CD14-positive monocyte (primary cell): ENCODE measurements around the gene NDUFB7. TPM values are rescaled to one million over a fixed set of nuclear protein-coding genes. Genes with fewer than 3 reads are reported as not detected.
A peak's percentile ranks its signal among the peaks of the same experiment; 100 is the strongest.

Experiments used
- DNase-seq, 3 donors: peaks; one replicate each; pipeline ENCODE4 v3.0.0-alpha.2; 2011 to 2022
- H2AFZ ChIP-seq: 2 replicates; pipeline ENCODE4 v1.6.0; 2012; ENCODE audit warnings: mild to moderate bottlenecking, low read depth, low read length, inconsistent platforms; ENCODE audit not compliant: insufficient read depth, poor library complexity, severe bottlenecking
- H3K27ac ChIP-seq, 2 donors: 1 replicate in 1 of 2; 2 replicates in 1 of 2; pipeline ENCODE4 v1.5.1; 2012 to 2013; ENCODE audit warnings: low read length in 2 of 2, control low read depth in 1 of 2, inconsistent platforms in 1 of 2, low read depth in 1 of 2, mild to moderate bottlenecking in 1 of 2
- H3K27me3 ChIP-seq, 2 donors: one replicate each; pipeline versions ENCODE4 v1.6.0 to v1.6.1; 2011 to 2013; ENCODE audit warnings: low read length in 2 of 2; ENCODE audit not compliant: control insufficient read depth in 2 of 2, insufficient read depth in 2 of 2
- H3K36me3 ChIP-seq, 2 donors: replicated peaks in 1 of 2; 1 replicate in 1 of 2; 2 replicates in 1 of 2; pipeline versions ENCODE4 v1.5.1 to v1.6.1; 2012 to 2013; ENCODE audit warnings: low read length in 2 of 2, control low read depth in 1 of 2, inconsistent platforms in 1 of 2, mild to moderate bottlenecking in 1 of 2; ENCODE audit not compliant: insufficient read depth in 2 of 2, control insufficient read depth in 1 of 2
- H3K4me1 ChIP-seq, 2 donors: 1 replicate in 1 of 2; 2 replicates in 1 of 2; pipeline versions ENCODE4 v1.5.1 to v1.6.1; 2012 to 2013; ENCODE audit warnings: low read length in 2 of 2, control low read depth in 1 of 2, inconsistent platforms in 1 of 2, mild to moderate bottlenecking in 1 of 2, moderate library complexity in 1 of 2; ENCODE audit not compliant: insufficient read depth in 2 of 2, control insufficient read depth in 1 of 2
- H3K4me2 ChIP-seq: replicated peaks from 2 replicates; pipeline ENCODE3; 2012; ENCODE audit warnings: low read length, moderate library complexity, mild to moderate bottlenecking; ENCODE audit not compliant: poor library complexity, severe bottlenecking; ENCODE audit errors: extremely low read depth
- H3K4me3 ChIP-seq, 3 experiments: fragments of 200-600 bp in 1 of 3; sonication (generic) in 1 of 3; replicated peaks in 1 of 3; 1 replicate in 2 of 3; 2 replicates in 1 of 3; pipeline ENCODE4 v1.5.1; 2011 to 2013; ENCODE audit warnings: low read length in 3 of 3, mild to moderate bottlenecking in 3 of 3, control low read depth in 2 of 3, low read depth in 2 of 3, inconsistent platforms in 1 of 3, moderate library complexity in 1 of 3
- H3K79me2 ChIP-seq: 2 replicates; pipeline ENCODE4 v1.6.0; 2012; ENCODE audit warnings: mild to moderate bottlenecking, control low read depth, inconsistent platforms, low read length, moderate library complexity; ENCODE audit not compliant: insufficient read depth
- H3K9ac ChIP-seq: 2 replicates; pipeline ENCODE4 v1.6.0; 2017; ENCODE audit warnings: low read length, mild to moderate bottlenecking; ENCODE audit not compliant: insufficient read depth, poor library complexity, severe bottlenecking
- H3K9me3 ChIP-seq, 2 donors: replicated peaks in 1 of 2; 1 replicate in 1 of 2; 2 replicates in 1 of 2; pipeline versions ENCODE4 v1.5.1 to v1.6.1; 2012 to 2013; ENCODE audit warnings: low read length in 2 of 2, control low read depth in 1 of 2; ENCODE audit not compliant: control insufficient read depth in 1 of 2, insufficient read depth in 1 of 2
- H4K20me1 ChIP-seq: 2 replicates; pipeline ENCODE4 v1.6.0; 2012; ENCODE audit warnings: mild to moderate bottlenecking, low read length, control low read depth, moderate library complexity; ENCODE audit not compliant: insufficient read depth
- H3K27ac Mint-ChIP-seq, 7 donors: one replicate each; pipeline ENCODE4 v1.8.0; 2020; ENCODE audit warnings: mild to moderate bottlenecking in 7 of 7, mixed read lengths in 7 of 7, moderate library complexity in 6 of 7, inconsistent platforms in 2 of 7
- H3K27me3 Mint-ChIP-seq, 3 donors: one replicate each; pipeline ENCODE4 v1.8.0; 2021 to 2022; ENCODE audit warnings: low read depth in 3 of 3, mild to moderate bottlenecking in 3 of 3, mixed read lengths in 3 of 3, moderate library complexity in 3 of 3, inconsistent platforms in 1 of 3
- H3K36me3 Mint-ChIP-seq, 2 donors: one replicate each; pipeline ENCODE4 v1.8.0; 2020; ENCODE audit warnings: mixed read lengths in 2 of 2, inconsistent platforms in 1 of 2, mild to moderate bottlenecking in 1 of 2
- H3K4me1 Mint-ChIP-seq: one replicate; pipeline ENCODE4 v1.8.0; 2020; ENCODE audit warnings: mild to moderate bottlenecking, mixed read lengths
- H3K4me3 Mint-ChIP-seq, 2 donors: one replicate each; pipeline ENCODE4 v1.8.0; 2020; ENCODE audit warnings: mild to moderate bottlenecking in 2 of 2, mixed read lengths in 2 of 2, moderate library complexity in 1 of 2
- H3K9me3 Mint-ChIP-seq, 7 donors: one replicate each; pipeline ENCODE4 v1.8.0; 2020 to 2022; ENCODE audit warnings: mixed read lengths in 7 of 7, mild to moderate bottlenecking in 6 of 7, moderate library complexity in 6 of 7, inconsistent platforms in 2 of 7
- WGBS: methylation state at CpG from one replicate; pipeline ENCODE4 v1.1.5; 2013; ENCODE audit warnings: missing lambda C conversion rate; ENCODE audit not compliant: insufficient coverage; 5-methylcytosine and 5-hydroxymethylcytosine counted together
- intact Hi-C, 2 donors: fragments of 100-400 bp; cut with micrococcal nuclease; formaldehyde crosslinking; loops; one replicate each; pipeline versions ENCODE4 v1.15.0 to v1.15.1; 2023
- polyA plus RNA-seq, 3 donors: library from polyadenylated mRNA; depleted of rRNA in 1 of 3; unstranded in 2 of 3; stranded (reverse) in 1 of 3; fragments of 300-500 nt in 2 of 3; fragments of >200 nt in 1 of 3; fragmentation: Illumina TruSeq in 2 of 3; gene quantifications; 1 replicate in 2 of 3; 2 replicates in 1 of 3; pipeline ENCODE4 v1.2.3, GENCODE V29; 2012 to 2021
- TF ChIP-seq, protein P1 (sequence below): fragments of 200-600 bp; IDR thresholded peaks from one replicate; pipeline ENCODE4 v1.8.0; 2022; ENCODE audit warnings: antibody characterized with exemption, mild to moderate bottlenecking

NDUFB7 gene
- polyA plus RNA-seq, 3 donors: 137 to 313 (median 204) TPM

DNA sequence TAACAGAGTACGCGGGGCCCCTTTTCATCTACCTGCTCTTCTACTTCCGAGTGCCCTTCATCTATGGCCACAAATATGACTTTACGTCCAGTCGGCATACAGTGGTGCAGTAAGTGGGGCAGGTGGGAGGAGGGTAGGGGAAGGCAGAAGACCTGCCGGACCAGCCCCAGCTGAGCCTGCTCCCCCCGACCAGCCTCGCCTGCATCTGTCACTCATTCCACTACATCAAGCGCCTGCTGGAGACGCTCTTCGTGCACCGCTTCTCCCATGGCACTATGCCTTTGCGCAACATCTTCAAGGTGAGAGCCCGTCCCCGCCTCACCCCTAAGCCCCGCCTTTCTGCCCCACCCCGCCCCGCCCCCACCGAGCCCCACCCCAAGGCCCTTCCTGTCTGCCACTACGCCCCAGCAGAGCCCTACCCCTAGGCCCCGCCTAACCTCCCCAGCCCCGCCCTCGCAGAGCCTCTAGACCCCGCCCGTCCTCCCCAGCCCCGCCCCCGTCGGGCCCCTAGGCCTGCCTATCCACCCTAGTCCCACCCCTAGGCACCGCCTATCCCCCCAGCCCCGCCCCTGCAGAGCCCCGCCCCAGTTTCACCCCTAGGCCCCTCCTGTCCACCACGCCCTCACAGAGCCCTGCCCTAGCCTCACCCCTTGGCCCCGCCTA, 7.7 kb downstream of the NDUFB7 start:
- H2AFZ ChIP-seq: no peak overlapping the region
- H3K27me3 ChIP-seq: no peaks in the 10 kb centered on the region
- peaks cover 23 to 30% of the 10 kb centered on the region in 2 donors for H3K36me3 ChIP-seq
- Mint-ChIP-seq H3K36me3 (peaks cover 23 to 43% of the 10 kb centered on the region in 2 donors), H3K27me3 (no peaks in the 10 kb centered on the region), H3K4me1 (peaks cover 5% of the 10 kb centered on the region), H3K9me3 (peaks cover 0 to 3% (median 0%) of the 10 kb centered on the region in 7 donors), H3K27ac (peak overlapping the region in 2 of 7 donors; percentile 66 to 75), H3K4me3 (no peak overlapping the region)
- 100% methylated on average over 3 of the region's 33 CpGs for WGBS
- TF ChIP-seq, protein P1, sequence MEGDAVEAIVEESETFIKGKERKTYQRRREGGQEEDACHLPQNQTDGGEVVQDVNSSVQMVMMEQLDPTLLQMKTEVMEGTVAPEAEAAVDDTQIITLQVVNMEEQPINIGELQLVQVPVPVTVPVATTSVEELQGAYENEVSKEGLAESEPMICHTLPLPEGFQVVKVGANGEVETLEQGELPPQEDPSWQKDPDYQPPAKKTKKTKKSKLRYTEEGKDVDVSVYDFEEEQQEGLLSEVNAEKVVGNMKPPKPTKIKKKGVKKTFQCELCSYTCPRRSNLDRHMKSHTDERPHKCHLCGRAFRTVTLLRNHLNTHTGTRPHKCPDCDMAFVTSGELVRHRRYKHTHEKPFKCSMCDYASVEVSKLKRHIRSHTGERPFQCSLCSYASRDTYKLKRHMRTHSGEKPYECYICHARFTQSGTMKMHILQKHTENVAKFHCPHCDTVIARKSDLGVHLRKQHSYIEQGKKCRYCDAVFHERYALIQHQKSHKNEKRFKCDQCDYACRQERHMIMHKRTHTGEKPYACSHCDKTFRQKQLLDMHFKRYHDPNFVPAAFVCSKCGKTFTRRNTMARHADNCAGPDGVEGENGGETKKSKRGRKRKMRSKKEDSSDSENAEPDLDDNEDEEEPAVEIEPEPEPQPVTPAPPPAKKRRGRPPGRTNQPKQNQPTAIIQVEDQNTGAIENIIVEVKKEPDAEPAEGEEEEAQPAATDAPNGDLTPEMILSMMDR: no peak
- H3K9ac ChIP-seq: no peak overlapping the region
- peaks cover 29% of the 10 kb centered on the region for H3K79me2 ChIP-seq
- no peak overlapping the region for H3K4me3 ChIP-seq
- peaks cover 26% of the 10 kb centered on the region for H4K20me1 ChIP-seq
- no peaks in the 10 kb centered on the region for H3K9me3 ChIP-seq
- intact Hi-C loops: no loop called here
- H3K4me2 ChIP-seq: no peak overlapping the region
- no peaks in the 10 kb centered on the region for H3K4me1 ChIP-seq
- no peak for DNase-seq
- no peak overlapping the region for H3K27ac ChIP-seq

DNA sequence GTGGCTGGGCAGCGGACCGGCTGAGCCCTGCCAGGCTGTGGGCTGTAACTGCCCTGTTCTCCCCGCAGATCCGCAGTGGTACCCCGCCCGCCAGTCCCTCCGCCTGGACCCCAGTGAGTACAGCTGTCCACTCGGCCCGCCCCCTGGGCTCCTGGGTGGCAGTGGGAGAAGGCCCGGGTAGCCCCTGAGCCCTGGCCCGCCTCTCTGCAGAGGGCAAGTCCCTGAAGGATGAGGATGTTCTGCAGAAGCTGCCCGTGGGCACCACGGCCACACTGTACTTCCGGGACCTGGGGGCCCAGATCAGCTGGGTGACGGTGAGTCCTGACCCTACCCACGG, 8.3 kb downstream of the NDUFB7 start:
- no peak overlapping the region for H3K27ac Mint-ChIP-seq
- Histone ChIP-seq H3K27ac (no peak overlapping the region), H3K4me2 (no peak overlapping the region), H3K4me3 (no peak overlapping the region), H3K79me2 (peaks cover 28% of the 10 kb centered on the region), H2AFZ (no peak overlapping the region), H4K20me1 (peaks cover 20% of the 10 kb centered on the region), H3K4me1 (no peaks in the 10 kb centered on the region), H3K9ac (no peak overlapping the region), H3K36me3 (peaks cover 23 to 30% of the 10 kb centered on the region in 2 donors), H3K9me3 (no peaks in the 10 kb centered on the region), H3K27me3 (no peaks in the 10 kb centered on the region)
- intact Hi-C loops: no loop called here
- H3K9me3 Mint-ChIP-seq: peaks cover 0 to 3% (median 0%) of the 10 kb centered on the region in 7 donors
- no peak overlapping the region for H3K4me3 Mint-ChIP-seq
- TF ChIP-seq, protein P1: no peak
- WGBS: 93% methylated on average over 9 of the region's 16 CpGs
- H3K27me3 Mint-ChIP-seq: no peaks in the 10 kb centered on the region
- DNase-seq: no peak
- H3K36me3 Mint-ChIP-seq: peaks cover 22 to 39% of the 10 kb centered on the region in 2 donors
- peaks cover 5% of the 10 kb centered on the region for H3K4me1 Mint-ChIP-seq
